Midbrain (tissue), 1 donor: ENCODE data around the gene USP7.
A peak's percentile ranks its signal among the peaks of the same experiment; 100 is the strongest.

Source experiments
- DNase-seq: peaks from one replicate; lab custom pipeline; 2025; lab: John Stamatoyannopoulos, UW

USP7 gene

GRCh38 chr16:8951447-8952280 lies 12.0 kb downstream of the USP7 start:
- DNase-seq = no peak

DNA sequence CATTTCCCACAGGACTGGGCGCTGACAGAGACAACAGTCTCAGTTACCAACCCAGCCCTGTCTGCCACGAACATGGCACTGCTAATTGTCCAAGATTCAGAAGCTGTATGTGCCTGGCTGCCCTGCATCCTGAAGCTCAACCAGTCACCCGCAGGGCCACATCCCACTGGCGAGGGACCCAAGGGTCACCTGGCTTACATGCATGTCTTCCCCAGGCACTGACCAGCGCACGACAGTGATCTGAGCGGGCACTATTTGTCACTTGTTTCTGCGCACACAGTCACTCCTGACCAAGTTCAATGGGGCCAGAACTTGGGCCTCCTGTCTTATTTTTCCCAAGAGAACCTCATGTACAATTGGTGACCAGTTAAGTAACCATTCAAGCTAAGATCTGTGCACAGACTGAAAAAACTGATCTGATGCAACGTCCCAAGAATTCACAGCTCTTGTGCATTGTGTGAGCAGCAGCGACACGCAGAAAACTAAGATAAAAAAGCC lies 13.1 kb downstream of the USP7 start:
- no peak for DNase-seq

- no peak for DNase-seq
Measured at GRCh38 chr16:8949536-8950418, 13.9 kb downstream of the USP7 start.

- DNase-seq = no peak
Measured at GRCh38 chr16:8948831-8949230, 14.9 kb downstream of the USP7 start.

- DNase-seq = no peak
Measured at GRCh38 chr16:8948069-8948593, 15.6 kb downstream of the USP7 start.

- DNase-seq = no peak
Measured at GRCh38 chr16:8946544-8946943, 17.2 kb downstream of the USP7 start.

DNA sequence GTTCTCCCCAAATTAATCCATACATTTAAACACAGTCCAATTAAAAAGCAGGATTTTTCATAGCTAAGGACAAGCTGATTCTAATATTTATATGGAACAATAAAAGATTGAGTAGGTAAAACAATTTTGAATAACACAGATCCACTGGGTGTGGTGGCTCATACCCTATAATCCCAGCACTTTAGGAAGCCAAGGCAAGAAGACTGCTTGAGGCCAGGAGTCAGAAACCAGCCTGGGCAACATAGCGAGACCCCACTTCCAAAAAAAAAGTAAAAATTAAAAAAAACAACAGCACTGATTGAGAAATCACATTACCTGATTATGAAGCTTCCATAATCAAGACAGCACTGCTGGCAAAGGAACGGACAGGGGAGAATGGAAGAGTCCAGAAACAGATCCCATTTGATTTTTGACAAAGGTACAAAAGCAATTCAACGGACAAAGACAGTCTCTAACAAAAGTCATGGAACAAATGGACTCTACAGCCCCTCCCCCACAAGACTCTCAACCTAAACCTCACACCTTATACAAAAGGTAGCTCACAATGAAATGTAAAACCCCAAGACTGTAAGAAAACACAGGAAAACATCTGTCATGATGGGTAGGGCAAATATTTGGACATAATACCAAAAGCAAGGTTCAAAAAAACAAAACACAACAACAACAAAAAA lies 17.9 kb downstream of the USP7 start:
- no peak for DNase-seq

- no peak for DNase-seq
Measured at GRCh38 chr16:8943966-8944759, 19.5 kb downstream of the USP7 start.

DNA sequence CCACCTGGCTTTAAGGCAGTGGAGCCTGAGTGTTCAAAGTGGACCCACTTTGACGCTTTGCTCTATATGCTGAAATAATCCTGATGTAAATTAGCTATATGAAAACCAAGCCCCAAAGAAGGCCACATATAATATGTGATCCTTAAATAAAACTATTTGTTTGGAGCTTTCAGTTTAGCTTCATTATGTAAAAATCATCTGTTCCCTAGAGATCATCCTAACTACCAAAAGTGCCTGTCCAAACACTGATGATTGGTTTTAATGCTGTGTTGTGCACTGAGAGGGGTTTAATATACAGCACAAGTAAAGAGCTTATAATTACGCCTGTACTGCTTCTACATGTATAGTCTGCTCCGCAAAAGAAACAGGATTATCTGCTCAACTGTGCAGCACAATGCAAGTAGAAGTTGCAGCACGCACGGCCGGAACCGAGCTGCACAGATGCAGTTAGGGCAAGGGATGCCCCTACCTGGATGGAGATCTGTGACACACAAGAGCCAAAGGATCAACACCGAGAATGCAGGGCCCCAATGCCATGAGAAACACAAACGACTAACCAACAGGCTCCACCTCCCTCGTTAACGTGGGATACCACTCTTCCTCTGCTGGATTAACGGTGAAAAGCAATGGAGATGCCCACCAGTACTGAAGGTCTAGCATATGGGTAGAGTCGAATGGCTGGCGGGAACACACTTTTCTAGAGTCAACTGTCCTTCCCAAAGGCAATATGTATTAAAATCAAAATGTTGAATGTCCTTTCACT lies 20.5 kb downstream of the USP7 start:
- DNase-seq = no peak

- DNase-seq = no peak
Measured at GRCh38 chr16:8941718-8942344, 21.9 kb downstream of the USP7 start.

GRCh38 chr16:8937803-8938202 lies 25.9 kb downstream of the USP7 start:
- DNase-seq = no peak

DNA sequence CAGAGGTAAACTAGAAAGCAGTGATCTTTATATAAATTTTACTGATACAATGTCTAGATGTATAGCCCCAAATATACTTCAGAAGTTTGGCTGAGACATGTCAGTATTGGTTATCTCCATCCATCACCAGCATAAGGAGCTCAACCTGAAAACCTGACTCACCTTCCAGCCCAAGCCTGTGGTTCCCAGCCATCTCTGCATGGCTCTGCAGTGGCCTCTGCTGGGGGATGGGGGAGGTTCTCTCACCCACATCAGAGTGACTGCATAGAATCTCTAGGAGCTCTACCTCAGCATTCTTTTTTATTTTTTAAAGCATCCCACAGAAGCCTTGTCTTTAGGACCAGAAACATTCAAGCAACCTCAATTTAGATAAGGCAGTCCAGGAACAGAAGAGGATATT lies 27.3 kb downstream of the USP7 start:
- DNase-seq = no peak

DNA sequence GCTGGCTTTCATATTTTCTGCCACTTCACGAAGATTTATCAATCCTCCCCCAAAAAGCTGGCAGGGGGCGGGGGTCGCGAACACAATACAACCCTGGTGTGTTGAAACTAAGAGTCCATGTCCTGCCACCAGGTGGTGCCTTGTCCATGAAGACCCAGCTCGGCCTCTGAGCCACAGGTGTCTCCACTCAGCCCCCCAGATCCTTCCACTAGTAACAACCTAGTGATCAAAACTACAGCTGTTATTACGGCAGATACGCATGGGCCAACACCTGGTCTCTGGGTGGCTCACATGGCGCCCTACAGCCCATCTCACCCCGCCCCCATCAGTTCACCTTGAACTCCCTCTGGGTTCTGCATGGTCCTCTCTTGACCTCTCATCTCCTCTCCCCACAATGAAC lies 27.7 kb downstream of the USP7 start:
- DNase-seq = no peak

DNA sequence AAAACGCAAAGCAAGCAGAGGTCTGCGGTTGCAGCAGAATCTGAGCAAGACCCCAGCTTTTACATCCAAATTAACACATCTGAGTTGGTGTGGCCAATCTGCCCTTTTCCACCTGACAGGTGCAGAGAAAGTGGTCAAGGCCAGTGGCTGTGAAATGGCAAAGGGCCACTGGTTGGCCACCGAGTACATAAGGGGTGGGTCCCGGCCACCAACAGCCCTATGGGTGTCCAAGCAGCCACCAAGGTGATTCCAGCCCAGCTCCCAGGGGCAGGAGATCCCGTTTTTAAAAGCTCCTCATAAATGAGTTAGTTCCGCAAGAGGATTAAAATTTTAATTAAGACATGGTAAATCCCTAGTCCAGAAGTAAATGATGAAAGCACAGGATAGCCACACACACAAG lies 29.1 kb downstream of the USP7 start:
- DNase-seq = no peak

DNA sequence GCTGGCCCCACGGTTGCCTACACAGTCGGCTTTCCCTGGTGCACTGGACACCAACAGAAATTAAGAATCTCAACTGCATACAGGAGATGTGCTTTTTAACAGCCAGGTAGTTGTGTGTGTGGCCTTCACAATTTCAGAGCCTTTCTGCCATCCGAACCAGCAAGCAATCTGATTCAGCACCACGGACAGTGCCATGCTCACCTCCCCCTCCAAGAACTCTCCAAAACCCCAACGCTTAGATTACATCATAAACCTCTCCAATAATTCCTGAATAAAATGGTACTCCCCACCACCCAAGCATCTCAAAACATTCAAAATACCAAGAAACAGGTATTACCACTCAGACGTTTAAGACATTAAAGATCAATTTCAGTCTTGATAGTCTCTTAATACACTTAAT lies 31.8 kb downstream of the USP7 start:
- DNase-seq = peak; percentile 27

DNA sequence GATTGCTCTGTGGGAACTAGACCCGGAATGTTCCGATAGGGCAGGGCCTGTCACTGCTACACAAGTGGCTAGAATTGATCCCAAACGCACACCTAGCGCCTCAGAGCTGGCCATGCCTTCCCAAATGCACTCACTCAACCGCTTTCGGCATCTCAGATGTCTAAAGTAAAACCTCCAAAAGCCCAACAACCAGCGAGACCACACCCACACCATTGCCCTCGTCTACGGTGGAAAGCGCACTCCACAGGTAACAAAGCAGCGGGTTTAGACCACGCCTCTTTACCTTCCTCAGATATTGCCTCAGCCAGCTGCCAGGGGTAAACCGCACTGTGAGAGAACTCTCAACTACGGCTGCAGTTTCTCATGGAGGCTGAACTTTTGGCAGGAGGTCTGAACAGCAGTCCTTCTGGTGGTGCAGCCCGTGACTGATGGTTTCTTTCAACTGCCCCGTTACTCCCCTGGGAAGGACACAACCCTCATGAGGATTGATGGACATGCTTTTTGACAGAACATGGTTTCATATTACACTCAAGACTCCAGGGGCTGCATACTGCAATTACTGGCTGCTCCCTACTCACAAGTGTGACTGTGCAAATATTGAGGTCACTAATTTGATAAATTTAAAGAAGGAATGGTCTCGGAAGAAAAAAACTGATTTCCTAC lies 34.5 kb downstream of the USP7 start:
- no peak for DNase-seq

GRCh38 chr16:8928467-8928957 lies 35.2 kb downstream of the USP7 start:
- no peak for DNase-seq

- DNase-seq = no peak
Measured at GRCh38 chr16:8926827-8927226, 36.9 kb downstream of the USP7 start.

GRCh38 chr16:8925455-8925854 lies 38.3 kb downstream of the USP7 start:
- no peak for DNase-seq
